Measurements from ENCODE around the gene TPO. TPM values are rescaled to one million over a fixed set of nuclear protein-coding genes. Genes with fewer than 3 reads are reported as not detected.

TPO gene
- total RNA-seq, 1 experiment from 2014 or later = not detected

DNA sequence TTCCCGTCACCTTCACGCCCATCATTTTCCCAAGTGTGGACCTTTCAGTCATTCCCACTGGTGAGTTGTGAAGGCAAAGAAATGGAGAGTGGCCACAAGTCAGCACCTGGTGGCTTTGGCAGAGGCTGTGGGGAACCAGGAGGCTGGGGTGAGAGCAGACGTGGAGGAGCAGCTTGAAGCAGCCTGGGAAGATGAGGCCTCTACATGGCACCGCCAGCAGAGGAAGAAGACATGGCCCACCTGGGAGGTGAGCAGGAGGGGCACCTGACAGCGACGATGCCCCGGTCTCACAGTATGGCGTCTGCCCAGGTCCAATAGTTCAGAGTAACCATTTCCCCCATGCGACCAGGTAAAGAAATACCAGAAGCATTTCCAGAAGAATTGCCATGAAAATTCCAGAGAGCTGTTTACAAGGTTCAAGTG, 69.0 kb downstream of the TPO start:
- no peaks in the 10 kb centered on the region for H3K9me3 Mint-ChIP-seq
- Histone ChIP-seq H3K4me2 (ENCODE audit: insufficient read depth, insufficient read length, low read length) (no peak overlapping the region), H3K14ac (ENCODE audit: insufficient read depth, low read length) (no peak overlapping the region; the same call in 1 of the 2 replicates), H3K4me1 (ENCODE audit: insufficient read depth, low read length) (no peaks in the 10 kb centered on the region; the same call in 1 of the 2 replicates), H3K23me2 (ENCODE audit: insufficient read length, low read depth, low read length, poor library complexity, severe bottlenecking) (no peaks in the 10 kb centered on the region), H3K79me1 (ENCODE audit: insufficient read depth, low read depth, low read length, poor library complexity, severe bottlenecking) (no peaks in the 10 kb centered on the region), H4K20me1 (ENCODE audit: control insufficient read depth, insufficient read depth, insufficient read length) (no peaks in the 10 kb centered on the region), H3K4ac (ENCODE audit: low read depth, low read length) (no peak overlapping the region), H3K23ac (ENCODE audit: insufficient read length, low read depth, low read length) (no peak overlapping the region), H3T11ph (ENCODE audit: low read length) (no peak overlapping the region), H4K5ac (ENCODE audit: insufficient read length, low read depth, low read length) (no peak overlapping the region), H3K27ac (ENCODE audit: insufficient read length, low read depth, low read length) (no peak overlapping the region), H3K9ac (ENCODE audit: extremely low read depth, insufficient read length, low read length) (no peak overlapping the region), H3K56ac (ENCODE audit: insufficient read length, low read depth, low read length) (no peak overlapping the region), H2BK5ac (ENCODE audit: insufficient read length, low read length) (no peak overlapping the region), H3K18ac (ENCODE audit: insufficient read length, low read depth, low read length) (no peak overlapping the region), H2BK15ac (ENCODE audit: low read depth, low read length) (no peak overlapping the region), H3K9me3 (ENCODE audit: control insufficient read depth, low read depth, low read length) (no peaks in the 10 kb centered on the region), H2BK20ac (ENCODE audit: low read depth, low read length, poor library complexity, severe bottlenecking) (no peak overlapping the region), H3K27me3 (ENCODE audit: insufficient read depth, low read length) (no peaks in the 10 kb centered on the region), H3K79me2 (ENCODE audit: insufficient read depth, low read length) (no peaks in the 10 kb centered on the region), H2AFZ (ENCODE audit: low read length) (no peak overlapping the region), H4K91ac (ENCODE audit: insufficient read length, low read depth, low read length) (no peak overlapping the region), H2BK120ac (ENCODE audit: low read depth, low read length, poor library complexity, severe bottlenecking) (no peak overlapping the region), H2AK5ac (ENCODE audit: insufficient read length, low read length) (no peak overlapping the region), H4K8ac (replicated peaks; ENCODE audit: insufficient read length, low read depth, low read length) (no peak overlapping the region), H2BK12ac (ENCODE audit: insufficient read length, low read depth, low read length) (no peak overlapping the region)
- TF ChIP-seq, protein P1, sequence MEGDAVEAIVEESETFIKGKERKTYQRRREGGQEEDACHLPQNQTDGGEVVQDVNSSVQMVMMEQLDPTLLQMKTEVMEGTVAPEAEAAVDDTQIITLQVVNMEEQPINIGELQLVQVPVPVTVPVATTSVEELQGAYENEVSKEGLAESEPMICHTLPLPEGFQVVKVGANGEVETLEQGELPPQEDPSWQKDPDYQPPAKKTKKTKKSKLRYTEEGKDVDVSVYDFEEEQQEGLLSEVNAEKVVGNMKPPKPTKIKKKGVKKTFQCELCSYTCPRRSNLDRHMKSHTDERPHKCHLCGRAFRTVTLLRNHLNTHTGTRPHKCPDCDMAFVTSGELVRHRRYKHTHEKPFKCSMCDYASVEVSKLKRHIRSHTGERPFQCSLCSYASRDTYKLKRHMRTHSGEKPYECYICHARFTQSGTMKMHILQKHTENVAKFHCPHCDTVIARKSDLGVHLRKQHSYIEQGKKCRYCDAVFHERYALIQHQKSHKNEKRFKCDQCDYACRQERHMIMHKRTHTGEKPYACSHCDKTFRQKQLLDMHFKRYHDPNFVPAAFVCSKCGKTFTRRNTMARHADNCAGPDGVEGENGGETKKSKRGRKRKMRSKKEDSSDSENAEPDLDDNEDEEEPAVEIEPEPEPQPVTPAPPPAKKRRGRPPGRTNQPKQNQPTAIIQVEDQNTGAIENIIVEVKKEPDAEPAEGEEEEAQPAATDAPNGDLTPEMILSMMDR (conservative IDR thresholded peaks at IDR 0.05) = no peak
- WGBS (ENCODE audit: extremely low coverage, insufficient read length, low lambda C conversion rate) = no CpG with 5 or more reads among the region's 9 CpGs
- no peak overlapping the region for H3K27ac Mint-ChIP-seq
- H3K4me3 Mint-ChIP-seq = no peak overlapping the region
- no peaks in the 10 kb centered on the region for H3K4me1 Mint-ChIP-seq
- H3K27me3 Mint-ChIP-seq (ENCODE audit: low read depth) = no peaks in the 10 kb centered on the region; the same call in 1 of the 2 replicates
- H3K36me3 Mint-ChIP-seq (ENCODE audit: insufficient read depth in 1 of 3, low read depth in 3 of 3) = no peaks in the 10 kb centered on the region; a peak in 3 of 7 replicates
- no peak for DNase-seq

All from H9 (cell line).